WTC11 (cell line): Measurements from ENCODE around the gene PARS2. TPM values are rescaled to one million over a fixed set of nuclear protein-coding genes. Genes with fewer than 3 reads are reported as not detected.

ENCODE experiments used
- ATAC-seq: fragments of 200-7000 bp; cut with Tn5 transposase; 2 replicates; pipeline ENCODE4 v1.10.0; 2021; ENCODE audit warnings: mild to moderate bottlenecking, moderate library complexity
- CTCF ChIA-PET: fragments of 300-600 bp; sonication (Branson Sonifier 250); formaldehyde crosslinking; loops from one replicate; lab custom pipeline; 2021; ENCODE audit warnings: antibody characterized with exemption; lab: Charles Lee
- POLR2A ChIA-PET: fragments of 350-600 bp; sonication (Branson Sonifier 250); formaldehyde crosslinking; loops from one replicate; lab custom pipeline; 2021; ENCODE audit warnings: antibody characterized with exemption; lab: Charles Lee
- DNase-seq: peaks from one replicate; pipeline ENCODE4 v3.0.0; 2021; ENCODE audit warnings: low spot score
- H3K27ac Mint-ChIP-seq: 2 replicates; pipeline ENCODE4 v1.8.0; 2021; ENCODE audit warnings: mixed read lengths
- H3K27me3 Mint-ChIP-seq: 2 replicates; pipeline ENCODE4 v1.8.0; 2021; ENCODE audit warnings: low read depth, mild to moderate bottlenecking, moderate library complexity, mixed read lengths
- H3K36me3 Mint-ChIP-seq: 2 replicates; pipeline ENCODE4 v1.8.0; 2021; ENCODE audit warnings: mixed read lengths
- H3K4me1 Mint-ChIP-seq: 2 replicates; pipeline ENCODE4 v1.8.0; 2022; ENCODE audit warnings: mixed read lengths
- H3K4me3 Mint-ChIP-seq: 2 replicates; pipeline ENCODE4 v1.8.0; 2021; ENCODE audit warnings: mild to moderate bottlenecking, moderate library complexity, mixed read lengths
- H3K9me3 Mint-ChIP-seq: 2 replicates; pipeline ENCODE4 v1.8.0; 2021; ENCODE audit warnings: mixed read lengths
- ATF6 ChIP-seq: sonication (generic); formaldehyde crosslinking; IDR thresholded peaks from 2 replicates; pipeline ENCODE4 v1.8.1; 2023; ENCODE audit warnings: mild to moderate bottlenecking, missing genetic modification reagents
- JAZF1 ChIP-seq: fragments of 250-450 bp; sonication (Bioruptor Pico); IDR thresholded peaks from 2 replicates; pipeline ENCODE4 v1.9.0; 2021; ENCODE audit warnings: moderate library complexity, mild to moderate bottlenecking, inconsistent platforms
- JUN ChIP-seq: sonication (generic); formaldehyde crosslinking; IDR thresholded peaks from 2 replicates; pipeline ENCODE4 v1.8.0; 2023; ENCODE audit warnings: mild to moderate bottlenecking, missing genetic modification reagents
- MAX ChIP-seq: sonication (generic); formaldehyde crosslinking; IDR thresholded peaks from 2 replicates; pipeline ENCODE4 v1.8.0; 2022; ENCODE audit warnings: mild to moderate bottlenecking, missing genetic modification reagents
- MXD4 ChIP-seq: fragments of 250-450 bp; sonication (Bioruptor Pico); IDR thresholded peaks from 2 replicates; pipeline ENCODE4 v1.8.0; 2021; ENCODE audit warnings: mild to moderate bottlenecking, moderate library complexity, borderline replicate concordance
- MYBL2 ChIP-seq: sonication (generic); formaldehyde crosslinking; IDR thresholded peaks from 2 replicates; pipeline ENCODE4 v1.8.1; 2023; ENCODE audit warnings: mild to moderate bottlenecking, moderate library complexity, missing genetic modification reagents
- NR2C2 ChIP-seq: sonication (generic); formaldehyde crosslinking; IDR thresholded peaks from 2 replicates; pipeline ENCODE4 v1.8.0; 2022; ENCODE audit warnings: mild to moderate bottlenecking, missing genetic modification reagents
- OVOL2 ChIP-seq: fragments of 250-450 bp; sonication (Bioruptor Pico); IDR thresholded peaks from 2 replicates; pipeline ENCODE4 v1.9.0; 2021; ENCODE audit warnings: mild to moderate bottlenecking, borderline replicate concordance
- RELA ChIP-seq: sonication (generic); formaldehyde crosslinking; IDR thresholded peaks from 2 replicates; pipeline ENCODE4 v1.8.1; 2022; ENCODE audit warnings: missing genetic modification reagents, mild to moderate bottlenecking, borderline replicate concordance
- SMAD3 ChIP-seq: sonication (generic); formaldehyde crosslinking; IDR thresholded peaks from 2 replicates; pipeline ENCODE4 v1.8.0; 2022; ENCODE audit warnings: missing genetic modification reagents, mild to moderate bottlenecking, borderline replicate concordance
- TEAD4 ChIP-seq: sonication (generic); formaldehyde crosslinking; IDR thresholded peaks from 2 replicates; pipeline ENCODE4 v1.8.0; 2022; ENCODE audit warnings: mild to moderate bottlenecking, missing genetic modification reagents
- TP53 ChIP-seq: sonication (generic); formaldehyde crosslinking; IDR thresholded peaks from 2 replicates; pipeline ENCODE4 v1.8.1; 2023; ENCODE audit warnings: mild to moderate bottlenecking, missing genetic modification reagents
- ZBTB21 ChIP-seq: sonication (generic); formaldehyde crosslinking; IDR thresholded peaks from 2 replicates; pipeline ENCODE4 v1.8.1; 2023; ENCODE audit warnings: mild to moderate bottlenecking, missing genetic modification reagents, borderline replicate concordance
- ZNF232 ChIP-seq: sonication (generic); formaldehyde crosslinking; IDR thresholded peaks from 2 replicates; pipeline ENCODE4 v1.8.0; 2022; ENCODE audit warnings: mild to moderate bottlenecking, missing genetic modification reagents
- ZNF263 ChIP-seq: sonication (generic); formaldehyde crosslinking; IDR thresholded peaks from 2 replicates; pipeline ENCODE4 v1.8.1; 2022; ENCODE audit warnings: low read depth, mild to moderate bottlenecking, moderate library complexity, missing genetic modification reagents
- ZNF423 ChIP-seq: fragments of 250-450 bp; sonication (Bioruptor Pico); IDR thresholded peaks from 2 replicates; pipeline ENCODE4 v2.1.2; 2022; ENCODE audit warnings: mild to moderate bottlenecking, moderate library complexity
- ZSCAN18 ChIP-seq: fragments of 250-450 bp; sonication (Bioruptor Pico); IDR thresholded peaks from 2 replicates; pipeline ENCODE4 v2.1.2; 2022; ENCODE audit warnings: mild to moderate bottlenecking, moderate library complexity
- total RNA-seq: library from RNA; stranded (reverse); gene quantifications from 3 replicates; pipeline ENCODE4 v1.2.3, GENCODE V29; 2021
- TF ChIP-seq, protein P1 (sequence below): sonication (generic); formaldehyde crosslinking; IDR thresholded peaks from 2 replicates; pipeline ENCODE4 v1.8.1; 2022; ENCODE audit warnings: missing genetic modification reagents, borderline replicate concordance
- TF ChIP-seq, protein P2 (sequence below): sonication (generic); formaldehyde crosslinking; IDR thresholded peaks from 2 replicates; pipeline ENCODE4 v1.8.0; 2023; ENCODE audit warnings: mild to moderate bottlenecking, missing genetic modification reagents
- TF ChIP-seq, protein P3 (sequence below): fragments of 250-450 bp; sonication (Bioruptor Pico); IDR thresholded peaks from 2 replicates; pipeline ENCODE4 v1.9.0; 2021; ENCODE audit warnings: mild to moderate bottlenecking

Gene PARS2
- total RNA-seq, 1 experiment from 2014 or later = 11.5 TPM

GRCh38 chr1:54798206-54798605, 33.9 kb upstream of the PARS2 start (continued):
- TF ChIP-seq SMAD3 (CRISPR knock-in tag) (no peak), NR2C2 (no peak)

DNA sequence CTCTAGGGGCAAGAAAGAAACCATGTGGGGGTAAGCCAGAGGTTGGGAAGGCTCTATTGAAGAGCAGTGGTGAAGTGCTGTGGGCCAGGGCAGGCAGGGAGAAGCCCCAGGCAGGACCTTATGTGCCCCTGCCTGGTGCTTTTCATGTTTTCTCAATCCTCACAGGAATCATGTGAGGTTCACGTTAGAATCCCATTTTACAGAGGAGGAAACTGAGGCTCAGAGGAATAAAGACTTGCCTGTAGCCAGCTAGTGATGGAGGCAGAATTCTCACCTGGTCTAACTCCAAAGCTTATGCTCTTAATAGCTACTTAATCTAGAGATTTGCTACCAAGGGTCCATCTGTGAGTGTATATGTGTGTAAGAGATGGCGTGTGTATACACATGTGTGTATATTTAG, 32.6 kb upstream of the PARS2 start:
- TF ChIP-seq JUN (CRISPR knock-in tag) = no peak
- no peak for TF ChIP-seq ZNF263
- TF ChIP-seq, protein P1, sequence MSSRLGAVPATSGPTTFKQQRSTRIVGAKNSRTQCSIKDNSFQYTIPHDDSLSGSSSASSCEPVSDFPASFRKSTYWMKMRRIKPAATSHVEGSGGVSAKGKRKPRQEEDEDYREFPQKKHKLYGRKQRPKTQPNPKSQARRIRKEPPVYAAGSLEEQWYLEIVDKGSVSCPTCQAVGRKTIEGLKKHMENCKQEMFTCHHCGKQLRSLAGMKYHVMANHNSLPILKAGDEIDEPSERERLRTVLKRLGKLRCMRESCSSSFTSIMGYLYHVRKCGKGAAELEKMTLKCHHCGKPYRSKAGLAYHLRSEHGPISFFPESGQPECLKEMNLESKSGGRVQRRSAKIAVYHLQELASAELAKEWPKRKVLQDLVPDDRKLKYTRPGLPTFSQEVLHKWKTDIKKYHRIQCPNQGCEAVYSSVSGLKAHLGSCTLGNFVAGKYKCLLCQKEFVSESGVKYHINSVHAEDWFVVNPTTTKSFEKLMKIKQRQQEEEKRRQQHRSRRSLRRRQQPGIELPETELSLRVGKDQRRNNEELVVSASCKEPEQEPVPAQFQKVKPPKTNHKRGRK (CRISPR knock-in tag) = no peak
- TF ChIP-seq ZBTB21 = no peak
- TF ChIP-seq ZSCAN18 (CRISPR knock-in tag) = no peak
- TF ChIP-seq MAX (CRISPR knock-in tag) = no peak
- TF ChIP-seq ATF6 (CRISPR knock-in tag) = no peak
- TF ChIP-seq OVOL2 (CRISPR knock-in tag) = no peak
- no peak for TF ChIP-seq ZNF232 (CRISPR knock-in tag)
- no peak for TF ChIP-seq MYBL2 (CRISPR knock-in tag)
- no peak for TF ChIP-seq ZNF423
- TF ChIP-seq TEAD4 (CRISPR knock-in tag) = no peak
- TF ChIP-seq, protein P2, sequence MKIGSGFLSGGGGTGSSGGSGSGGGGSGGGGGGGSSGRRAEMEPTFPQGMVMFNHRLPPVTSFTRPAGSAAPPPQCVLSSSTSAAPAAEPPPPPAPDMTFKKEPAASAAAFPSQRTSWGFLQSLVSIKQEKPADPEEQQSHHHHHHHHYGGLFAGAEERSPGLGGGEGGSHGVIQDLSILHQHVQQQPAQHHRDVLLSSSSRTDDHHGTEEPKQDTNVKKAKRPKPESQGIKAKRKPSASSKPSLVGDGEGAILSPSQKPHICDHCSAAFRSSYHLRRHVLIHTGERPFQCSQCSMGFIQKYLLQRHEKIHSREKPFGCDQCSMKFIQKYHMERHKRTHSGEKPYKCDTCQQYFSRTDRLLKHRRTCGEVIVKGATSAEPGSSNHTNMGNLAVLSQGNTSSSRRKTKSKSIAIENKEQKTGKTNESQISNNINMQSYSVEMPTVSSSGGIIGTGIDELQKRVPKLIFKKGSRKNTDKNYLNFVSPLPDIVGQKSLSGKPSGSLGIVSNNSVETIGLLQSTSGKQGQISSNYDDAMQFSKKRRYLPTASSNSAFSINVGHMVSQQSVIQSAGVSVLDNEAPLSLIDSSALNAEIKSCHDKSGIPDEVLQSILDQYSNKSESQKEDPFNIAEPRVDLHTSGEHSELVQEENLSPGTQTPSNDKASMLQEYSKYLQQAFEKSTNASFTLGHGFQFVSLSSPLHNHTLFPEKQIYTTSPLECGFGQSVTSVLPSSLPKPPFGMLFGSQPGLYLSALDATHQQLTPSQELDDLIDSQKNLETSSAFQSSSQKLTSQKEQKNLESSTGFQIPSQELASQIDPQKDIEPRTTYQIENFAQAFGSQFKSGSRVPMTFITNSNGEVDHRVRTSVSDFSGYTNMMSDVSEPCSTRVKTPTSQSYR (CRISPR knock-in tag) = no peak
- Mint-ChIP-seq H3K27ac (no peak overlapping the region), H3K9me3 (peaks cover 3% of the 10 kb centered on the region; the same call in 1 of the 2 replicates), H3K4me1 (peaks cover 26% of the 10 kb centered on the region), H3K27me3 (peaks cover 12% of the 10 kb centered on the region), H3K36me3 (no peaks in the 10 kb centered on the region), H3K4me3 (no peak overlapping the region)
- DNase-seq (no peak), ATAC-seq (no peak)
- CTCF ChIA-PET = no interaction called here
- POLR2A ChIA-PET = no interaction called here

DNA sequence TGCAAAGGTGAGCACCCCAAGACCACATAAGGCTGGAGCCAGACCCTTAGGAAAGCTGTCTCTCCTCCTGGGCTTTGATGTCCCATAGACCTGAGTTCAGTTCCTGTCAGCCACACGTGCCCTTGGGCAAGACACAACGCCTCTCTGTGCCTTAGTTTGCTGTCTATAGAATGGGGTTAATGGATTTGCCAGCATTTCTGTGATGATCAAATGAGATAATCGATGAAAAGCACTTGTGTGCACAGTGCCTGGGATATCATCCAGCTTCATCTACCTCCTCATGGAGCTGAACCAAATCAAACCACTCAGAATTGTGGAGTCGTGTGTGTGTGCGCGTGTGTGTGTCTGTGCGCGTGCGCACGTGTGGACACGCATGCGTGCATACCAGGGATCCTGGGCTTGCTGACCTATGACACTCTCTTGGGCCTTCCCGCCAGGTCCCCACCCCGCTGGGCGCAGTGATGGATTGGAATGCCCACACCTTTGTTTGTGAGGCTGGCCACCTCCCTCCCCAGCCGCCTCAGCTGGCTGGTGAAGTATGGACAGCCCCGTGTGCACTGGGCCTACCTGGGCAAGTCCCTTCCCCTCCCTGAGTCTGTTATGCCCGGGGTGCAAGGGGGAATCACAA, 31.6 kb upstream of the PARS2 start:
- POLR2A ChIA-PET = no interaction called here
- H3K9me3 Mint-ChIP-seq = peaks cover 6% of the 10 kb centered on the region; the same call in 1 of the 2 replicates
- TF ChIP-seq MXD4 (CRISPR knock-in tag) = no peak
- TF ChIP-seq, protein P3, sequence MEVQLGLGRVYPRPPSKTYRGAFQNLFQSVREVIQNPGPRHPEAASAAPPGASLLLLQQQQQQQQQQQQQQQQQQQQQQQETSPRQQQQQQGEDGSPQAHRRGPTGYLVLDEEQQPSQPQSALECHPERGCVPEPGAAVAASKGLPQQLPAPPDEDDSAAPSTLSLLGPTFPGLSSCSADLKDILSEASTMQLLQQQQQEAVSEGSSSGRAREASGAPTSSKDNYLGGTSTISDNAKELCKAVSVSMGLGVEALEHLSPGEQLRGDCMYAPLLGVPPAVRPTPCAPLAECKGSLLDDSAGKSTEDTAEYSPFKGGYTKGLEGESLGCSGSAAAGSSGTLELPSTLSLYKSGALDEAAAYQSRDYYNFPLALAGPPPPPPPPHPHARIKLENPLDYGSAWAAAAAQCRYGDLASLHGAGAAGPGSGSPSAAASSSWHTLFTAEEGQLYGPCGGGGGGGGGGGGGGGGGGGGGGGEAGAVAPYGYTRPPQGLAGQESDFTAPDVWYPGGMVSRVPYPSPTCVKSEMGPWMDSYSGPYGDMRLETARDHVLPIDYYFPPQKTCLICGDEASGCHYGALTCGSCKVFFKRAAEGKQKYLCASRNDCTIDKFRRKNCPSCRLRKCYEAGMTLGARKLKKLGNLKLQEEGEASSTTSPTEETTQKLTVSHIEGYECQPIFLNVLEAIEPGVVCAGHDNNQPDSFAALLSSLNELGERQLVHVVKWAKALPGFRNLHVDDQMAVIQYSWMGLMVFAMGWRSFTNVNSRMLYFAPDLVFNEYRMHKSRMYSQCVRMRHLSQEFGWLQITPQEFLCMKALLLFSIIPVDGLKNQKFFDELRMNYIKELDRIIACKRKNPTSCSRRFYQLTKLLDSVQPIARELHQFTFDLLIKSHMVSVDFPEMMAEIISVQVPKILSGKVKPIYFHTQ (CRISPR knock-in tag) = no peak
- no peak for TF ChIP-seq TEAD4 (CRISPR knock-in tag)
- TF ChIP-seq, protein P2 (CRISPR knock-in tag) = no peak
- no peak for TF ChIP-seq TP53 (CRISPR knock-in tag)
- no peak for TF ChIP-seq JAZF1
- no peak for TF ChIP-seq RELA

More for the DNA sequence above, 31.6 kb upstream of the PARS2 start:
- CTCF ChIA-PET = interaction anchor here (0.5 to 1.6 kb wide), 6 partner anchors 18 to 557 kb away, joined by 3 to 5 read pairs (median 4); partner anchors contain the start of gene ACOT11
- no peak for ATAC-seq
- H3K4me1 Mint-ChIP-seq = peaks cover 22% of the 10 kb centered on the region
- DNase-seq = no peak
- no peak overlapping the region for H3K4me3 Mint-ChIP-seq
- no peak overlapping the region for H3K27ac Mint-ChIP-seq
- H3K27me3 Mint-ChIP-seq = peaks cover 5% of the 10 kb centered on the region
- H3K36me3 Mint-ChIP-seq = no peaks in the 10 kb centered on the region
